HG02588 (cell line): ENCODE measurements around the gene RARG.

ENCODE experiments used
- ATAC-seq: cut with Tn5 transposase; IDR thresholded peaks from one replicate; pipeline ENCODE4 v1.9.1; 2021; ENCODE audit warnings: mild to moderate bottlenecking, moderate library complexity; ENCODE audit not compliant: unreplicated experiment

The RARG gene

DNA sequence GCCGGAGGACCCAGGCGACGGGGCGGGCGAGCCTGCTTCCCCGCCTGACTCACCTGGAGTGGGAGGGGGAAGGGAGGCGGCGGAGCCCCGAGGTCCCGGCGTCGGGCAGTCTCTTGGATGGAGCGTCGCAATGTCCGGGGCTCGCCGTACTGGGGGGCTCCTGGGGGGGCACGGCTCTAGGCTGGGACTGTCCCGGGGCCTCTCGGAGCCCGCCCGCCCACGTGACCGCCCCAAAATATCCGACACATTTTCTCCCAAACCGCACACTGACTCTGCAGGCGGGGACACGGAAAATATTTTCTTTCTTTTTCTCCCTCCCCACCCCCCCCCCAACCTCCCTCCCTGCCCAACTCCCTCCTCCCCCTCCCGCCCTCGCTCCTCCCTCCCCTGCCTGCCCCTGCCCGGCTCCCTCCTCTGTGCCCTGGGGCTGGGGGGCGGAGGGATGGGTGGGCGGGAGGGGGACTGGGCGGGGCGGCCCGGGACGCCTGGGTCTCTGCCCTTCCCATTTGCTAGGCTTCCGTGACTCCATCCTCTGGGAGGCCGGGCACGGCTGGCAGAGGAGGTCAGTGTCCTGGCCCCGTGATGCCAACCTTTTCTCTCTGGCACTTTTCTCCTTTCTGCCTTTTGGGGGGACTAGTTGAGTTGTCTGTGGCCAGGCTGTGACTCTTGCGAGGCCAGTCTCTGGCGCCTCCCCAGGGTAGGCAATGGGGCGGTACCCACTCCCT is at the start of gene RARG:
Gene RARG (minus strand): TSS at position 289 of the 725 bp plus-strand sequence. CDS start 4,664 bp downstream, outside the sequence.
- ATAC-seq = peak; percentile 44

GRCh38 chr12:53279888-53280498 is 48.0 kb upstream of the RARG start:
- ATAC-seq = no peak

- ATAC-seq = no peak
These were observed 47.4 kb upstream of the RARG start for GRCh38 chr12:53279283-53279869.

DNA sequence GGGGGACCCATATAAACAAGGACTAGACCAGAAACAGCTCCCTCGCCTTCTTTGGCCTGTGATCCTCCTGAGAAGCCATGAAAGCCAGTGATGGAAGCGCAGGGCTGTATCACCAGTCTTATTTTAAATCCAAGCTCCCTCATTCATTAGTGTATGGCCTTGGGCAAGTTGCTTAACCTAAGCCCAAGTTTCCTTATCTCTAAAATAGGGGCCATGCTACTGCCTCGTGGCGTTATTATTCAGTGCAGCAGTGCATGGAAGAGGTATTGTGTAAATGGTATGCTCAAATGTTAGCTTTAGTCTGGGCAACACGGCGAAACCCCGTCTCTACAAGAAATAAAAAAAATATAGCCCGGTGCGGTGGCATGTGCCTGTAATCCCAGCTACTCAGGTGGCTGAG is 46.0 kb upstream of the RARG start:
- no peak for ATAC-seq

DNA sequence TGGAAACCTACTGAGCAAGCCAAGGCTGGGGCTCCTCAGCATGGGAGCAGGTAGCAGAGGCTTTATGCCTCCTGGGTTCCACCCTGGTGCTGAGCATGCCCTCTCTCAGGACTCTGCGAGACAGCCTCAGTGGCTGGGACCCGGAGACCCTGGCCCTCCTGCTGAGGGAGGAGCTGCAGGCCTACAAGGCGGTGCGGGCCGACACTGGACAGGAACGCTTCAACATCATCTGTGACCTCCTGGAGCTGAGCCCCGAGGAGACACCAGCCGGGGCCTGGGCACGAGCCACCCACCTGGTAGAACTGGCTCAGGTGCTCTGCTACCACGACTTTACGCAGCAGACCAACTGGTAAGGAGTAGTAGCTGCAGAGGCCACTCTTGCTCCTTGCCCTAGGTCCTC is 44.5 kb upstream of the RARG start:
- ATAC-seq = no peak

- ATAC-seq = no peak
These were observed 42.4 kb upstream of the RARG start for GRCh38 chr12:53274445-53274844.

DNA sequence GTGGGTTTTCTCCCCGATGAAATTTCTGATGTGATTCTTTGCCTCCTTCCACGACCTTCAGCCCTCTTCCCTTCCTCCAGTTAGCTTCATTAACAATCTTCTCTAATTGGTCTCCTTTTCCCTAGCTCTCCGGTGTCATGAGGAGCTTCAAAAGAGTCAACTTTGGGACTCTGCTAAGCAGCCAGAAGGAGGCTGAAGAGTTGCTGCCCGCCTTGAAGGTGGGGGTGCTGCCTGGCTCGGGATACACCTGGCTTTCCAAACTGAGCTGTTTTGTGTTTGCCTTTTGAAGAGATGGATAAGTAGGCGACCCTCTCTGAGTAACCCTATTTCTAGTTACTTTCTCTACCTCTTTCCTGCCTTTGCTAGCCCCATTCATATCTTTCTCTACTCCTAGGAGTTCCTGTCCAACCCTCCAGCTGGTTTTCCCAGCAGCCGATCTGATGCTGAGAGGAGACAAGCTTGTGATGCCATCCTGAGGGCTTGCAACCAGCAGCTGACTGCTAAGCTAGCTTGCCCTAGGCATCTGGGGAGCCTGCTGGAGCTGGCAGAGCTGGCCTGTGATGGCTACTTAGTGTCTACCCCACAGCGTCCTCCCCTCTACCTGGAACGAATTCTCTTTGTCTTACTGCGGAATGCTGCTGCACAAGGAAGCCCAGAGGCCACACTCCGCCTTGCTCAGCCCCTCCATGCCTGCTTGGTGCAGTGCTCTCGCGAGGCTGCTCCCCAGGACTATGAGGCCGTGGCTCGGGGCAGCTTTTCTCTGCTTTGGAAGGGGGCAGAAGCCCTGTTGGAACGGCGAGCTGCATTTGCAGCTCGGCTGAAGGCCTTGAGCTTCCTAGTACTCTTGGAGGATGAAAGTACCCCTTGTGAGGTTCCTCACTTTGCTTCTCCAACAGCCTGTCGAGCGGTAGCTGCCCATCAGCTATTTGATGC is 36.9 kb upstream of the RARG start:
- no peak for ATAC-seq

DNA sequence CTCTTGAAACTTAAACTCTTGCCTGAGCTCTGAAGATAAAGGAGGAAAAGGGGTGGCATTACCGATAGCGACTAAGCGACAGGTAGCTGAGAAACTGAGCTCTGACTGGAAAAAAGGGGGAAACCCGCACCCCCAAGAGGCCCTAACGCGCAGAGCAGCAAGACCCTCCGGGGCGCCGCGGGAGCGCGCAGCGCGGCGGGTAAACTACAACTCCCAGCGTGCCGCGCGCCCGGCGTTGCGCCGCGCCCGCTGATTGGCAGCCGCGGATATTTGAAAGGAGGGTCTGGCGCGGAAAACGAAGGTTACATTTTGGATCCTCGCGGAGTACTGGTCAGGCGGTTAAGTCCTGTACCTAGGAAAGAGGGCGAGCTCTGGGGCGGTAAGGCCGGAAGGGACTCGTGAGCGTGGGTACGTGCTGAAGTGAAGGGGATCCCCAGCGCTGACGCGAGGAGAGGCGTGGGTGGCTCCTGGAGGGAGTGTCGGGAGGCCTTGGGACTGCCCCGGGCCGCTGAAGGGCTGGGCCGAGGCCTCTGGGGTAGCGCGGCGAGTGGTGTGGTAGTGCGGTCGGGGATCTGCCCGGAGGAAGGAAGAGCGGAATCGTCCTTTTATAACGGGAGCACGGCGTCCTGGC is 36.1 kb upstream of the RARG start, which contains the start of gene ESPL1:
Gene ESPL1 (plus strand): TSS at position 301 of the 631 bp plus-strand sequence. CDS start 468 bp downstream, outside the sequence.
- ATAC-seq = peak; percentile 79

- no peak for ATAC-seq
These were observed 35.4 kb upstream of the RARG start for GRCh38 chr12:53267306-53267998.

- no peak for ATAC-seq
These were observed 33.8 kb upstream of the RARG start for GRCh38 chr12:53265783-53266182.

DNA sequence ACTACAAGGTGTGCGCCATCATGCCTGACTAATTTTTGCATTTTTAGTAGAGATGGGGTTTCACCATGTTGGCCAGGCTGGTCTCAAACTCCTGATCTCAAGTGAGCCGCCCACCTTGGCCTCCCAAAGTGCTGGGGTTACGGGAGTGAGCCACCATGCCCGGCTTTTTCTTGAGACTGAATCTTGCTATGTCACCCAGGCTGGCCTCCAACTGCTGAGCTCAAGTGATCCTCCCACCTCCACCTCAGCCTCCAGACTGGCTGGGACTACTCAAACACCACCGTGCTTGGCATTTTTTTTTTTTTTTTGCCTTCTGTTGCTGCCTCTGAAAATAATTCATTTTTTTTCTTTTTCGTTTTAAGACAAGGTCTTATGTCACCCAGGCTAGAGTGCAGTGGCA is 27.9 kb upstream of the RARG start:
- ATAC-seq = no peak

- ATAC-seq = no peak
These were observed 26.8 kb upstream of the RARG start for GRCh38 chr12:53258541-53259539.

DNA sequence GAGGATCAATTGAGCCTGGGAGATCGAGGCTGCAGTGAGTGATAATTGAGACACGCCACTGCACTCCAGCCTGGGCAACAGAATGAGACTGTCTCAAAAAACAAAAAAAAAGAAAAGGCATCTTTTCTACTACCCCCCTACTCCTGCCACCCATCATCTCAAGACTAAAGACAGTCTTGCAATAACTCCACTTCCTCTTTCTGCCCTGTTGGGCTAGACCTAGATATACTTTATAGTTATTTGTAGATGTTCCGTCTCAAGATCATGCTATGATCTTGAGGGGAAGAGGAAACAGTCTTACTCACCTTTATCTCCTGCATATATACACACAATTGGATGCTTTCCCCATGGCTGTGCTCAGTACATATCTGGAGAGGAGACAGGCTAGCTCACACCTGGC is 24.0 kb upstream of the RARG start:
- no peak for ATAC-seq

DNA sequence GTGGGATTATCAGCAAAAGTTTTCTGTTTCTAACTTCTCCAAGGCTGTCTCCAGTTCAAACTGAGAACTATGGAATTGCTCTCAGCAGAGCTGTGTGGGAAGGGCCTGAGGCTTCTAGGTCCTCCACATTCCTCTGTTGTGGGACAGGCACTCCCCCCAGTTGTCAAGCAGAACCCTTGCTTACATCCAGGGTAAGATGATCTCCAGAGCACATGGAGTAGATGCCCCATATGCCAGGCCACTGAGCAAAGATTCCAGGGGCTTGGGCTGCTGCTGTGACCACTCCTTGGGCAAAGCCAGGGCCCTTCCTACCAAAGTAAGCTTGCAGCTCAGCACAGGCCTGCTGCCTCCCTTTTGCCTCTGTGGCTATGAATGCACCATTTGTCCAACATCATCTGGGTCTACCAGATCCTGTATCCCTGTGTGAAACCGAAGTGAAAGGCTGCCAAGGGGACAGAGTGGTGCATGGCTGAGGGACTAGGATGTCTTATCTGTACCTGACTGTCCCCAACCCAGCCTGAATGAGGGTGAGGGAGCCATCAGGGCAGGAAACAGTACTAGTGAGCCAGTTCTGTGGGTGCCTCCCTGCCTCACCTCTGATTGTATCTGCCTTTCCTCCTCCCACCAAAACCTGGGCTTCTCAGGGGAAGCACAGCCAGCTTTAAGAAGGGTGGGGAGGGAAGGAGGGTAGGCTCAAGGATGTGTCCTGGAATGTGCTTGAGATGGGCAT is 23.0 kb upstream of the RARG start:
- ATAC-seq = no peak

- no peak for ATAC-seq
These were observed 21.3 kb upstream of the RARG start for GRCh38 chr12:53253298-53253697.

DNA sequence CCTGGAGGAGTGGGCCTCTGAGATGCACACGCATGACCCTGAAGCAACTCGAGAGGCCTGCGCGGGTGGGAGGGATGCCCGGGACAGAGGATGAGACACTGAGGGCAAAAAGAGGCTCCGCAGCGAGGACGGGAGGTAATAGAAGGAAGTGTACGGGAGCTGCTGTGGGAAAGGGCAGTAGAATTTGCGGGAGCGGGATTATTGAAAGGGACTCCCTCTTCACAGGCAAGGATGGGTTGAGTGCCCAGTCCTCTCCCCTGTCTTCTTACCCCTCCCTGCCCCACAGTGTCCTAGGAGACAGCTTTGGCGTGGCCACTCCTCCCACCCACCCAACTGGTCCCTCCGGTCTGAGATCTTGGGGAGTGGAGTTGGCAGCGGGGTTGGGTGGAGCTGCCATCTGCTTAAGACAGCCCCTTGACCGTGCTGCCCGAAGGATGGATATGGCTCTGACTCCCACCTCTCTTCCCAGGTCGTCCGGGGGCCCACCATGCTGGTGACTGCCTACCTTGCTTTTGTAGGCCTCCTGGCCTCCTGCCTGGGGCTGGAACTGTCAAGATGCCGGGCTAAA is 20.4 kb upstream of the RARG start:
- ATAC-seq = peak; percentile 6

GRCh38 chr12:53251477-53252348 is 19.7 kb upstream of the RARG start:
- ATAC-seq = peak; percentile 71
